ENCODE measurements around the gene EDN2. TPM values are rescaled to one million over a fixed set of nuclear protein-coding genes. Genes with fewer than 3 reads are reported as not detected.

Gene EDN2
- total and polyA plus RNA-seq, 2 of the 8 experiments (the other 6 are each of a cell fraction or from before 2014, with no cell fraction given), result 0.32 to 0.39 TPM

DNA sequence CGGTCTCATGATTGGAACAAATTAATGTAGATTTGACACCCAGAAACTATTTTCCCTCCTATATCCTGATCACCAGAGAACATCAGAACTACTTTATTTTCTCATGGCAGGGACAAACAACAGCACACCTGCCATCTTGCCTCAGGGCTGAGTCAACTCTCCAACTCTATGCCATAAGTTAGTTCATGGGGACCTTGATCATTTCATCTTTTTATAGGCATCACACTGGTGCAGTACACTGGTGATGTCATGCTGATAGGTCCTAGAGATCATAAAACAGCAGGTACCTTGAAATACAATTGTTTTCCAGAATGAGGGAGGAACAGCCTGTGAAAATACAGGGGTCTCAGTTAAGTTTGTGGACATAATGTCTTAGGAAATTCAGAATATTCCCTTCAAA, 45.8 kb downstream of the EDN2 start (continued):
- TF ChIP-seq HDAC6 (IDR thresholded peaks at IDR 0.05; ENCODE audit: low read depth, low read length), result no peak
- TF ChIP-seq SP2 (IDR thresholded peaks at IDR 0.05; ENCODE audit: low read length), result no peak
